ENCODE results near the gene ACE2.
"Not testable (repeated sequence)": the region's sequence is repeated elsewhere in the genome, so short reads cannot be mapped to it uniquely, and the experiment has no call there.

Gene ACE2

GRCh38 chrX:15600745-15601144 lies at the start of gene ACE2:
TSS of gene ACE2 (minus strand) at chrX:15600960. CDS start at chrX:15600911, 49 bp downstream.
- TF ChIP-seq CTCF (conservative IDR thresholded peaks at IDR 0.05) = no peak
- no peak within 1 kb of the TSS for H3K27ac ChIP-seq

GRCh38 chrX:15647510-15647909 lies 46.8 kb upstream of the ACE2 start:
- H3K27ac ChIP-seq = not testable (repeated sequence)

- no peak for TF ChIP-seq CTCF (conservative IDR thresholded peaks at IDR 0.05)
- no peak overlapping the region for H3K27ac ChIP-seq
Measured at GRCh38 chrX:15646543-15646942, 45.8 kb upstream of the ACE2 start.

- H3K27ac ChIP-seq = no peak overlapping the region
- no peak for TF ChIP-seq CTCF (conservative IDR thresholded peaks at IDR 0.05)
Measured at GRCh38 chrX:15646031-15646430, 45.3 kb upstream of the ACE2 start.

GRCh38 chrX:15645266-15645665 lies 44.5 kb upstream of the ACE2 start:
- no peak for TF ChIP-seq CTCF (conservative IDR thresholded peaks at IDR 0.05)
- H3K27ac ChIP-seq = no peak overlapping the region

GRCh38 chrX:15644560-15644872 lies 43.8 kb upstream of the ACE2 start:
- TF ChIP-seq CTCF (conservative IDR thresholded peaks at IDR 0.05) = no peak
- no peak overlapping the region for H3K27ac ChIP-seq

- TF ChIP-seq CTCF (conservative IDR thresholded peaks at IDR 0.05) = no peak
- no peak overlapping the region for H3K27ac ChIP-seq
Measured at GRCh38 chrX:15643786-15644559, 43.2 kb upstream of the ACE2 start.

GRCh38 chrX:15631637-15632036 lies 30.9 kb upstream of the ACE2 start:
- TF ChIP-seq CTCF (conservative IDR thresholded peaks at IDR 0.05) = no peak
- H3K27ac ChIP-seq = no peak overlapping the region

Measured in VCaP (cell line).